LNCAP (cell line): ENCODE measurements around the gene PMIS2.

ENCODE experiments used
- TF ChIP-seq, protein P1 (sequence below): fragments of 450-650 bp; IDR thresholded peaks from 2 replicates; pipeline ENCODE4 v1.5.1; 2017; ENCODE audit warnings: mild to moderate bottlenecking

PMIS2 gene

GRCh38 chr19:35562336-35562735, 23.6 kb upstream of the PMIS2 start:
- TF ChIP-seq, protein P1, sequence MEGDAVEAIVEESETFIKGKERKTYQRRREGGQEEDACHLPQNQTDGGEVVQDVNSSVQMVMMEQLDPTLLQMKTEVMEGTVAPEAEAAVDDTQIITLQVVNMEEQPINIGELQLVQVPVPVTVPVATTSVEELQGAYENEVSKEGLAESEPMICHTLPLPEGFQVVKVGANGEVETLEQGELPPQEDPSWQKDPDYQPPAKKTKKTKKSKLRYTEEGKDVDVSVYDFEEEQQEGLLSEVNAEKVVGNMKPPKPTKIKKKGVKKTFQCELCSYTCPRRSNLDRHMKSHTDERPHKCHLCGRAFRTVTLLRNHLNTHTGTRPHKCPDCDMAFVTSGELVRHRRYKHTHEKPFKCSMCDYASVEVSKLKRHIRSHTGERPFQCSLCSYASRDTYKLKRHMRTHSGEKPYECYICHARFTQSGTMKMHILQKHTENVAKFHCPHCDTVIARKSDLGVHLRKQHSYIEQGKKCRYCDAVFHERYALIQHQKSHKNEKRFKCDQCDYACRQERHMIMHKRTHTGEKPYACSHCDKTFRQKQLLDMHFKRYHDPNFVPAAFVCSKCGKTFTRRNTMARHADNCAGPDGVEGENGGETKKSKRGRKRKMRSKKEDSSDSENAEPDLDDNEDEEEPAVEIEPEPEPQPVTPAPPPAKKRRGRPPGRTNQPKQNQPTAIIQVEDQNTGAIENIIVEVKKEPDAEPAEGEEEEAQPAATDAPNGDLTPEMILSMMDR, result no peak

GRCh38 chr19:35562776-35563175, 23.2 kb upstream of the PMIS2 start:
- TF ChIP-seq, protein P1, result no peak

- TF ChIP-seq, protein P1, result no peak
Observed at GRCh38 chr19:35563207-35563829, 22.7 kb upstream of the PMIS2 start, which contains the start of gene ATP4A. Gene ATP4A, minus strand, starts transcription at chr19:35563658. Its CDS starts 29 bp downstream, at chr19:35563629.

GRCh38 chr19:35565016-35565856, 20.7 kb upstream of the PMIS2 start:
- TF ChIP-seq, protein P1, result no peak

DNA sequence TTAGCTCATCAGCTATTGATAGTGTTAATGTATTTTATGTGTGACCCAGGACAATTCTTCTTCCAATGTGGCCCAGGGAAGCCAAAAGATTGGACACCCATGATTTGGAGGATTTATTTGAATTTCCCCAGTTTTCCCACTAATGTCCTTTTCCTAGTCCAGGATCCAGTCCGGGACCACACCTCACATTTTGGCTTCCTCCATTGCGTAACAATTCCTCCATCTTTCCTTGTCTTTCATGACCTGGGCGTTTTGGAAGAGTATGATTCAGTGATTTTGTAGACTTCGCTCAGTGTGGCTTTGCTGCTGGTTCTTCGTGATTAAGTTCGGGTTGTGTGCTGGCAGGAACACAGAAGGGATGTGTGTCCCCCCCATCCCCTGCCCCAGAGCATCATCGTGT, 19.2 kb upstream of the PMIS2 start:
- TF ChIP-seq, protein P1, result no peak

DNA sequence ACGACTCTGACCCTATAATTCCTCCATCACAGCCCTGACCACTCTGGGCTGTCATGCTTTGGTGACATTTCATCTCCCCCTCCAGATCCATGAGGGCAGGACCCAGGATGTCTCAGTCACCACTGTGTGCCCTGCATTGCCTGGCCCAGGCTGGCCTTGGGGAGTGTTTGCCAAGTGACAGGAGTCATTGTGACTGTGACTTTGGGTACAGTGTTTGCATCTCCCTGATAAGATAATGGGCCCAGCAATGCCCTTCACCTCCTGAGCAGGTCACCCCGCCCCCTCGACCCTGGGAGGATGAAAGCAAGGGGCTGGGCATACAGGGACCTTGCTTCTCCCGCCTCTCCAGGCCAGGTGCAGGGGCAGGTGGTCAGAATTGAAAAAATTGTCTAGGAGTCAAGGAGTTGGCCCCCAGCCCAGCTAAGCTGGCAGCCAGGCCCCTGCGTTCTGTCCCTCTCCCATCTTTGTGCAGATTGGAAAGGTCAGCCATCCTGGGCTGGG, 16.6 kb upstream of the PMIS2 start:
- TF ChIP-seq, protein P1, result no peak

DNA sequence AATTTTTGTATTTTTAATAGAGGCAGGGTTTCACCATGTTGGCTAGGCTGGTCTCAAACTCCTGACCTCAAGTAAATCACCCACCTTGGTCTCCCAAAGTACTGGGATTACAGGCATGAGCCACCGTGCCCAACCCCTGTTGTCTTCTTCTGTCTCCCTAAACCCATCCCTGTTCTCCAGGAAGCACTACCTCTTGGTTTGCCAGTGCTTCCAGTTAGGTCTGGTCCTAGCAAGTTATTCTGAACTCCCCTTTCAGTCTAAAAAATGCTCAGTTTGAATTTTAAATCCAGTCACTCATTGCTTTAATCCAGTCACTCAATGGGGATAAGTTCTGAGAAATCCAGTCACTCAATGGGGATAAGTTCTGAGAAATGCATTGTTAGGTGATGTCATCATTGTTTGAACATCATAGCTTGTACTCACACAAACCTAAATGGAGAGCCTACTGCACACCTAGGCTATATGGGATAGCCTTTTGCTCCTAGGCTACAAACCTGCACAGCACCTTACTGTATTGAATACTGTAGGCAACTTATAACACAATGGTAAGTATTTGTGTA, 14.5 kb upstream of the PMIS2 start:
- TF ChIP-seq, protein P1, result no peak
